ENCODE data around the gene SLC25A30. TPM values are rescaled to one million over a fixed set of nuclear protein-coding genes. Genes with fewer than 3 reads are reported as not detected.

The SLC25A30 gene
- total and polyA plus RNA-seq, 9 of the 15 experiments (the other 6 are each of a cell fraction or from before 2014, with no cell fraction given), result 1.1 to 11.1 (median 5.6) TPM

GRCh38 chr13:45365558-45365885 lies 52.7 kb downstream of the SLC25A30 start:
- ATAC-seq (no peak), DNase-seq (ENCODE audit: extremely low read depth in 1 of 4, low spot score in 3 of 4) (no peak), FAIRE-seq (no peak)
- WGBS (ENCODE audit: insufficient coverage, low coverage, missing lambda C conversion rate), result 94% methylated on average over 4 of the region's 4 CpGs
- TF ChIP-seq VEZF1 (CRISPR knock-in tag; IDR thresholded peaks at IDR 0.05), result no peak
- TF ChIP-seq ZNF699 (CRISPR knock-in tag; IDR thresholded peaks at IDR 0.05; ENCODE audit: insufficient replicate concordance), result no peak
- no peak for TF ChIP-seq HOXB6 (CRISPR knock-in tag; IDR thresholded peaks at IDR 0.05; ENCODE audit: borderline replicate concordance)
- POLR2A ChIA-PET, result no interaction called here
- H3K36me3 ChIP-seq (ENCODE audit: control insufficient read depth, insufficient read depth, low read length), result no peaks in the 10 kb centered on the region; the same call in 2 of the 3 replicates
- H3K4me3 ChIP-seq, result no peak overlapping the region
- intact Hi-C loops (cut with micrococcal nuclease) (no loop called here), in situ Hi-C loops (cut with MboI) (loop anchor here (25.0 kb wide), 1 partner anchor 347 kb away; the partner anchor contains the start of gene CBY2)
- H3K9me1 ChIP-seq (ENCODE audit: control insufficient read depth, insufficient read depth, low read length), result no peaks in the 10 kb centered on the region
- no peaks in the 10 kb centered on the region for H3K27me3 ChIP-seq (ENCODE audit: control insufficient read depth in 2 of 2, insufficient read depth in 2 of 2, low read length in 2 of 2)
- no peaks in the 10 kb centered on the region for H3K79me2 ChIP-seq (ENCODE audit: control insufficient read depth, insufficient read depth, low read length)
- H3K4me2 ChIP-seq (ENCODE audit: insufficient read depth, low read length), result no peak overlapping the region
- CTCF ChIA-PET (ENCODE audit: low intra/inter-chr PET ratio), result no interaction called here
- no peaks in the 10 kb centered on the region for H3K9me3 ChIP-seq (replicated peaks; ENCODE audit: control insufficient read depth, insufficient read depth, low read depth, low read length)
- H3K4me1 ChIP-seq (replicated peaks in 1 of 2; ENCODE audit: control insufficient read depth in 2 of 2, insufficient read depth in 2 of 2, low read length in 2 of 2), result peaks cover 2 to 21% of the 10 kb centered on the region in 2 experiments; a peak in 3 of 5 replicates
- BruUV-seq (replicated peaks), result no TSS peak
- H2AFZ ChIP-seq (ENCODE audit: low read depth, low read length), result no peak overlapping the region
- no peaks in the 10 kb centered on the region for H4K20me1 ChIP-seq (replicated peaks; ENCODE audit: control insufficient read depth, insufficient read depth, low read length)
- H3K27ac ChIP-seq (ENCODE audit: extremely low read depth, low read depth, low read length), result no peak overlapping the region
- no peak overlapping the region for H3K9ac ChIP-seq (ENCODE audit: insufficient read depth in 1 of 2, low read depth in 2 of 2, low read length in 2 of 2)

Measured in K562 (cell line).